H1 (cell line): ENCODE results near the gene ITGB8. TPM values are rescaled to one million over a fixed set of nuclear protein-coding genes. Genes with fewer than 3 reads are reported as not detected.
A peak's percentile ranks its signal among the peaks of the same experiment; 100 is the strongest.

ENCODE experiments used
- CTCF ChIA-PET: fragments of 300-600 bp; sonication (Branson Sonifier 250); formaldehyde crosslinking; loops from one replicate; lab custom pipeline; 2021; ENCODE audit not compliant: partially characterized antibody; lab: Charles Lee
- POLR2A ChIA-PET: fragments of 300-600 bp; sonication (Branson Sonifier 250); formaldehyde crosslinking; loops from one replicate; lab custom pipeline; 2021; ENCODE audit warnings: inconsistent platforms; ENCODE audit not compliant: partially characterized antibody; lab: Charles Lee
- DNase-seq, 2 experiments: peaks; one replicate each; pipeline versions ENCODE4 v3.0.0 to v3.0.0-alpha.2; 2010 to 2022; ENCODE audit warnings: low spot score in 2 of 2, low read depth in 1 of 2, mixed read lengths in 1 of 2
- FAIRE-seq: peaks from 2 replicates; lab custom pipeline; 2011; peaks lifted over from hg19 to GRCh38; lab: Jason Lieb, UNC
- H2AFZ ChIP-seq: 2 replicates; pipeline ENCODE4 v1.8.1; 2012; ENCODE audit warnings: low read length, inconsistent platforms
- H2AK5ac ChIP-seq: 2 replicates; pipeline ENCODE4 v1.6.1; 2013; ENCODE audit warnings: low read depth, low read length
- H2BK120ac ChIP-seq: replicated peaks from 2 replicates; pipeline ENCODE3; 2013; ENCODE audit warnings: low read depth, low read length, inconsistent platforms
- H2BK12ac ChIP-seq: 2 replicates; pipeline ENCODE4 v1.6.1; 2013; ENCODE audit warnings: low read depth, low read length
- H2BK15ac ChIP-seq: 2 replicates; pipeline ENCODE4 v1.6.1; 2013; ENCODE audit warnings: low read length
- H2BK20ac ChIP-seq: 2 replicates; pipeline ENCODE4 v1.6.1; 2013; ENCODE audit warnings: low read length
- H2BK5ac ChIP-seq: 2 replicates; pipeline ENCODE4 v1.6.1; 2013; ENCODE audit warnings: low read depth, low read length
- H3K14ac ChIP-seq: 2 replicates; pipeline ENCODE4 v1.6.1; 2013; ENCODE audit warnings: inconsistent platforms; ENCODE audit not compliant: insufficient read length
- H3K18ac ChIP-seq: 2 replicates; pipeline ENCODE4 v1.6.1; 2013; ENCODE audit warnings: low read length; ENCODE audit errors: extremely low read depth
- H3K23ac ChIP-seq: 2 replicates; pipeline ENCODE4 v1.6.1; 2013; ENCODE audit warnings: inconsistent platforms; ENCODE audit not compliant: insufficient read length
- H3K23me2 ChIP-seq: 2 replicates; pipeline ENCODE4 v1.6.1; 2013; ENCODE audit warnings: low read depth, low read length
- H3K27ac ChIP-seq: 2 replicates; pipeline ENCODE4 v1.6.1; 2011; ENCODE audit warnings: low read depth, low read length, inconsistent platforms
- H3K27me3 ChIP-seq, 4 experiments: replicated peaks in 1 of 4; 1 replicate in 1 of 4; 2 replicates in 3 of 4; pipeline versions ENCODE4 v1.6.1 to v1.8.1; 2011 to 2013; ENCODE audit warnings: low read length in 3 of 4, mild to moderate bottlenecking in 3 of 4, inconsistent platforms in 2 of 4, mixed read lengths in 2 of 4, moderate library complexity in 1 of 4; ENCODE audit not compliant: control insufficient read depth in 3 of 4, insufficient read depth in 3 of 4; ENCODE audit errors: extremely low read depth in 1 of 4
- H3K36me3 ChIP-seq, 4 experiments: 2 replicates each; pipeline versions ENCODE4 v1.6.1 to v1.8.1; 2011 to 2013; ENCODE audit warnings: mild to moderate bottlenecking in 4 of 4, low read length in 3 of 4, moderate library complexity in 2 of 4, control low read depth in 1 of 4, inconsistent platforms in 1 of 4; ENCODE audit not compliant: insufficient read depth in 4 of 4, control insufficient read depth in 2 of 4
- H3K4ac ChIP-seq: replicated peaks from 2 replicates; pipeline ENCODE3; 2013; ENCODE audit warnings: low read length, low read depth, mixed read lengths, inconsistent platforms; ENCODE audit not compliant: insufficient read length
- H3K4me1 ChIP-seq, 4 experiments: replicated peaks in 1 of 4; 1 replicate in 1 of 4; 2 replicates in 3 of 4; pipeline versions ENCODE4 v1.6.1 to v1.8.1; 2011 to 2013; ENCODE audit warnings: low read length in 3 of 4, inconsistent platforms in 2 of 4, mixed read lengths in 1 of 4; ENCODE audit not compliant: insufficient read depth in 4 of 4, control insufficient read depth in 3 of 4
- H3K4me2 ChIP-seq, 2 experiments: 2 replicates each; pipeline versions ENCODE4 v1.6.1 to v1.8.1; 2011 to 2013; ENCODE audit warnings: low read depth in 2 of 2, low read length in 2 of 2, control low read depth in 1 of 2, inconsistent platforms in 1 of 2, mild to moderate bottlenecking in 1 of 2; ENCODE audit not compliant: insufficient read depth in 1 of 2
- H3K4me3 ChIP-seq, 4 experiments: fragments of 200-600, 300-600 bp in 1 of 4; sonication (generic), shearing (Covaris generic), sonication (Bioruptor Twin) in 1 of 4; 2 replicates each; pipeline versions ENCODE4 v1.5.1 to v1.8.1; 2011 to 2016; ENCODE audit warnings: low read length in 4 of 4, low read depth in 3 of 4, control low read depth in 2 of 4, inconsistent platforms in 2 of 4, mild to moderate bottlenecking in 2 of 4, mixed read lengths in 1 of 4, moderate library complexity in 1 of 4; ENCODE audit not compliant: insufficient read depth in 2 of 4; ENCODE audit errors: extremely low read depth in 1 of 4
- H3K56ac ChIP-seq: replicated peaks from 2 replicates; pipeline ENCODE3; 2013; ENCODE audit warnings: low read depth, mild to moderate bottlenecking, mixed read lengths, low read length, inconsistent platforms; ENCODE audit not compliant: insufficient read length
- H3K79me1 ChIP-seq: 2 replicates; pipeline ENCODE4 v1.6.1; 2013; ENCODE audit warnings: low read depth, low read length, control low read depth
- H3K79me2 ChIP-seq, 2 experiments: 2 replicates each; pipeline versions ENCODE4 v1.6.1 to v1.8.1; 2012 to 2013; ENCODE audit warnings: low read length in 2 of 2, mild to moderate bottlenecking in 2 of 2, inconsistent platforms in 1 of 2; ENCODE audit not compliant: insufficient read depth in 2 of 2, control insufficient read depth in 1 of 2
- H3K9ac ChIP-seq, 4 experiments: replicated peaks in 1 of 4; 1 replicate in 1 of 4; 2 replicates in 3 of 4; pipeline versions ENCODE4 v1.6.1 to v1.8.1; 2011 to 2013; ENCODE audit warnings: low read depth in 3 of 4, low read length in 3 of 4, control low read depth in 2 of 4, mild to moderate bottlenecking in 2 of 4, moderate library complexity in 2 of 4, inconsistent platforms in 1 of 4; ENCODE audit errors: extremely low read depth in 1 of 4
- H3K9me3 ChIP-seq, 2 experiments: 2 replicates each; pipeline versions ENCODE4 v1.6.1 to v1.8.1; 2012 to 2013; ENCODE audit warnings: mild to moderate bottlenecking in 2 of 2, moderate library complexity in 2 of 2, control low read depth in 1 of 2, inconsistent platforms in 1 of 2, low read depth in 1 of 2, low read length in 1 of 2, mixed read lengths in 1 of 2; ENCODE audit not compliant: insufficient read depth in 2 of 2
- H4K20me1 ChIP-seq, 2 experiments: replicated peaks in 1 of 2; 2 replicates each; pipeline versions ENCODE3 to v1.8.1; 2011 to 2013; ENCODE audit warnings: inconsistent platforms in 2 of 2, low read length in 2 of 2, mild to moderate bottlenecking in 1 of 2; ENCODE audit not compliant: insufficient read depth in 2 of 2, control insufficient read depth in 1 of 2
- H4K5ac ChIP-seq: 2 replicates; pipeline ENCODE4 v1.6.1; 2013; ENCODE audit warnings: low read length, low read depth, mixed read lengths, inconsistent platforms; ENCODE audit not compliant: insufficient read length
- H4K8ac ChIP-seq: 2 replicates; pipeline ENCODE4 v1.8.0; 2013; ENCODE audit warnings: mild to moderate bottlenecking, moderate library complexity, low read length, inconsistent platforms; ENCODE audit not compliant: insufficient read depth; ENCODE audit errors: extremely low read depth
- H4K91ac ChIP-seq: replicated peaks from 2 replicates; pipeline ENCODE3; 2013; ENCODE audit warnings: low read length, mixed read lengths, inconsistent platforms; ENCODE audit not compliant: insufficient read length
- CBX5 ChIP-seq: fragments of 300-800, 300-1000 bp; sonication (generic); IDR thresholded peaks from 2 replicates; pipeline ENCODE4 v1.7.1; 2016; ENCODE audit warnings: antibody characterized with exemption, low read length, low read depth
- CEBPB ChIP-seq: IDR thresholded peaks from 2 replicates; pipeline ENCODE4 v1.6.1; 2012; ENCODE audit warnings: low read depth, low read length
- CHD2 ChIP-seq: IDR thresholded peaks from 2 replicates; pipeline ENCODE4 v1.6.1; 2012; ENCODE audit warnings: low read length, improper control_type of control experiment
- CTCF ChIP-seq, 3 experiments: IDR thresholded peaks; 1 replicate in 2 of 3; 2 replicates in 1 of 3; pipeline versions ENCODE4 v1.5.1 to v1.6.1; 2011; ENCODE audit warnings: low read length in 3 of 3, mild to moderate bottlenecking in 3 of 3, inconsistent platforms in 2 of 3, low read depth in 1 of 3, moderate library complexity in 1 of 3; ENCODE audit not compliant: insufficient read depth in 1 of 3; ENCODE audit errors: control extremely low read depth in 1 of 3
- EGR1 ChIP-seq: IDR thresholded peaks from 2 replicates; pipeline ENCODE4 v1.6.1; 2011; ENCODE audit warnings: low read depth, low read length, borderline replicate concordance
- EZH2 ChIP-seq: fragments of 200-600 bp; sonication (generic); IDR thresholded peaks from 2 replicates; pipeline ENCODE4 v1.7.1; 2012; ENCODE audit warnings: low read depth, mild to moderate bottlenecking, moderate library complexity, low read length, inconsistent platforms; ENCODE audit not compliant: severe bottlenecking
- JUND ChIP-seq: IDR thresholded peaks from 2 replicates; pipeline ENCODE4 v1.6.1; 2011; ENCODE audit warnings: mild to moderate bottlenecking, improper control_type of control experiment, low read length
- NANOG ChIP-seq: IDR thresholded peaks from 2 replicates; pipeline ENCODE4 v1.6.1; 2011; ENCODE audit warnings: low read length, low read depth, mild to moderate bottlenecking, inconsistent platforms; ENCODE audit not compliant: insufficient read depth, poor library complexity, severe bottlenecking
- TAF7 ChIP-seq: optimal IDR thresholded peaks from 2 replicates; pipeline ENCODE3; 2011; ENCODE audit warnings: low read depth, mild to moderate bottlenecking, inconsistent platforms, low read length, moderate library complexity, borderline replicate concordance
- WGBS, 2 experiments: shearing (Covaris generic) in 1 of 2; methylation state at CpG; one replicate each; pipeline versions ENCODE4 v1.1.6 to v1.1.7; 2013 to 2015; ENCODE audit warnings: low lambda C conversion rate in 2 of 2, mixed read lengths in 2 of 2, inconsistent platforms in 1 of 2, low coverage in 1 of 2, missing lambda C conversion rate in 1 of 2; ENCODE audit not compliant: insufficient replicate concordance in 2 of 2, insufficient coverage in 1 of 2, insufficient read length in 1 of 2; ENCODE audit errors: extremely low coverage in 1 of 2, missing lambda C conversion rate in 1 of 2; 5-methylcytosine and 5-hydroxymethylcytosine counted together
- polyA plus RNA-seq, 7 experiments: library from polyadenylated mRNA; depleted of rRNA in 3 of 7; stranded (reverse) in 5 of 7; unstranded in 2 of 7; fragments of >200 nt in 5 of 7; fragments of 200-250 nt in 2 of 7; gene quantifications; 1 replicate in 5 of 7; 2 replicates in 1 of 7; 4 replicates in 1 of 7; pipeline versions ENCODE4 v1.2.1 to v1.2.3, GENCODE V29; 2011 to 2013; ENCODE audit warnings: missing spikeins in 2 of 7, mixed read lengths in 2 of 7
- total RNA-seq: library from RNA; stranded (reverse); fragmentation: NEBNext Ultra II Directional; extraction: Animal tissue kit (Norgen Biotek cat#: 25700); gene quantifications from 2 replicates; pipeline ENCODE4 v1.2.1, GENCODE V29; 2021

Gene ITGB8
- total and polyA plus RNA-seq, 2 of the 8 experiments (the other 6 are each of a cell fraction or from before 2014, with no cell fraction given): 1.2 to 3.6 TPM

- no peaks in the 10 kb centered on the region for H3K79me2 ChIP-seq
- H3K18ac ChIP-seq: no peak overlapping the region
- no peak overlapping the region for H2BK15ac ChIP-seq
- FAIRE-seq (no peak), DNase-seq (no peak)
- no peak overlapping the region for H3K4me3 ChIP-seq
- H3K4me1 ChIP-seq: peaks cover 4 to 10% (median 7%) of the 10 kb centered on the region in 4 experiments
- no peaks in the 10 kb centered on the region for H3K36me3 ChIP-seq
- H3K27me3 ChIP-seq: no peaks in the 10 kb centered on the region
- no peak overlapping the region for H2BK20ac ChIP-seq
- no peaks in the 10 kb centered on the region for H4K20me1 ChIP-seq
- 67% methylated on average over 3 of the region's 3 CpGs; no CpG with 5 or more reads in 1 of the 2 experiments for WGBS, 2 experiments
- no peaks in the 10 kb centered on the region for H3K23me2 ChIP-seq
- H3K4me2 ChIP-seq: no peak overlapping the region
- H2BK12ac ChIP-seq: no peak overlapping the region
- H4K91ac ChIP-seq: no peak overlapping the region
- H4K8ac ChIP-seq: no peak overlapping the region
- no peak overlapping the region for H4K5ac ChIP-seq
- no peaks in the 10 kb centered on the region for H3K79me1 ChIP-seq
- no peak overlapping the region for H2AFZ ChIP-seq
- no peak overlapping the region for H2BK5ac ChIP-seq
- H3K4ac ChIP-seq: no peak overlapping the region
- H2BK120ac ChIP-seq: no peak overlapping the region
- no peak overlapping the region for H3K56ac ChIP-seq
- no peak overlapping the region for H3K23ac ChIP-seq
- ChIA-PET CTCF (interaction anchor here (0.5 to 2.7 kb wide), 22 partner anchors 9 to 597 kb away, joined by 3 to 13 read pairs (median 4); partner anchors contain the start of genes ITGB8 and MACC1), POLR2A (interaction anchor here (2.5 kb wide), 1 partner anchor 19 kb away, joined by 10 read pairs; the partner anchor contains the start of gene ITGB8)
- H3K14ac ChIP-seq: no peak overlapping the region
- H3K9me3 ChIP-seq: no peaks in the 10 kb centered on the region
- no peak overlapping the region for H2AK5ac ChIP-seq
- no peak overlapping the region for H3K27ac ChIP-seq
- H3K9ac ChIP-seq: no peak overlapping the region
- TF ChIP-seq EGR1 (no peak), CTCF (IDR thresholded peaks at IDR 0.05; ENCODE audit: control extremely low read depth in 1 of 3, insufficient read depth in 1 of 3, low read depth in 1 of 3, low read length in 3 of 3) (peak in 1 of 3 experiments; percentile 30; a peak in 2 of 4 replicates), NANOG (no peak), JUND (no peak), TAF7 (no peak), EZH2 (no peak), CEBPB (no peak), CHD2 (no peak), CBX5 (no peak)
These were observed 19.5 kb upstream of the ITGB8 start for GRCh38 chr7:20310963-20311742.
